HG02571 (cell line): ENCODE results near the gene CDK14.
"Not testable (repeated sequence)": the region's sequence is repeated elsewhere in the genome, so short reads cannot be mapped to it uniquely, and the experiment has no call there.

ENCODE experiments used
- ATAC-seq: cut with Tn5 transposase; IDR thresholded peaks from one replicate; pipeline ENCODE4 v1.9.1; 2021; ENCODE audit warnings: mild to moderate bottlenecking, moderate library complexity; ENCODE audit not compliant: unreplicated experiment

Gene CDK14

DNA sequence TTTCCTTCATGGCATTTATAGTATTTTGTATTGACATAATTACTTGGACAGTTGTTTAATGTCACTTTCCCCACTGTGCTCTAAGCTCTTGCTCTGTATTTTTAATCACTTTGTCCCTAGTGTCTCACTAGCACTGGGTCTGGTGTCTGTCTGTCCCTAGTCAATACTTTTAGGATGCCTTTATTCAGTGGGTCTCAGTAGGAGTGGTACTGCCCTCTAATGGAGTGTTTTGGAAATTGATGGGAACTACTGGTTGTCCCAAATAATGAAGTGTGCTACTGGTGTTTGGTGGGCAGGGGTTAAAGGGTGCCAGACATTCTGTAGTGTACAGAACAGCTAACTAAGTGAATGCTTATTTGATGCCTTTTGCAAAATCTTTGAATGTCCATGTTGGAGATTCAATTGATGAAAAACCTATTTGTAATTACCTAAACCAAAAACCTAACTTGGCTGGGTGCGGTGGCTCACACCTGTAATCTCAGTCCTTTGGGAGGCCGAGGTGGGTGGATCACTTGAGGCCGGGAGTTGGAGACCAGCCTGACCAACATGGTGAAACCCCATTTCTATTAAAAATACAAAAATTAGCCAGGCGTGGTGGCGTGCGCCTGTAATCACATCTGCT, 33.3 kb downstream of the CDK14 start:
- ATAC-seq, result peak; percentile 69

DNA sequence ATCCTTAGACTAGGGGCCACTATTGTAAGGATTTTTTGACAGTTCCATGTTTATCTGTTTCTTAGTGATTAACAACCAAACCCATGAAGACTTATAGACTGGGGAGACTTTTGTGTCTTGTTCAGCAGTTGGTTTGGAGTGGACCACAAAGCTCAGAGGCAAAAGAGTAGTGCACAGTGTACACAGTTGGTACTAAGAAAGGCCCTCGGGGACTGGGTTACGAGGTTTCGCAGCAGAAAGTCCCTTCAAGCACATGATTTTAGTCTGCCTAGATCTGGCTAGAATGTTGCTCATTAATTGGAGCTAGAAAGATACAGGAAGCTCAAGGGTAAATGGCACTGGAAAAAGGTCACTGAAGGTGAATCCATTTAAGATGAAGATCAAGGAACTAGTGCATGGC, 35.4 kb downstream of the CDK14 start:
- no peak for ATAC-seq

GRCh38 chr7:90639683-90640082, 43.6 kb downstream of the CDK14 start:
- not testable (repeated sequence) for ATAC-seq

GRCh38 chr7:90642978-90643377, 46.9 kb downstream of the CDK14 start:
- ATAC-seq, result no peak

GRCh38 chr7:90645784-90646183, 49.7 kb downstream of the CDK14 start:
- ATAC-seq, result no peak

DNA sequence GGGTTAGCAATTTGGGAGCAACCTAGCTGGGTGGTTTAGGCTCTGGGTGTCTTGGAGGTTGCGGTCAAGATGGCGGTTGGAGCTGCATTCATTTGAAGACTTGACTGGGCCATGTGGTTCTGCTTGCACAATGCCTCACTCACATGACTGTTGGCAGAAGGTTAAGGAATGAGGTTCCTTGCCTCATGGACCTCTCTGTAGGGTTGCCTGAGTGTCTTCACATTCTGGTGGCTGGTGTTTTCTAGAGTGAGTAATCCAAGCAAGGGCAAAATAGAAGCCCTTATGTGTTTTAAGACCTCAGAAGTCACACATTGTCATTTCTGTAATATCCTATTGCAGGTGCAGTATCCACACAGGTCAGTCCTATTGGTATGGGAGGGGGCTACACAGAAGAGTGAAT, 52.0 kb downstream of the CDK14 start:
- ATAC-seq, result no peak

- no peak for ATAC-seq
These were observed 52.7 kb downstream of the CDK14 start for GRCh38 chr7:90648834-90649233.

GRCh38 chr7:90654718-90655427, 58.8 kb downstream of the CDK14 start:
- ATAC-seq, result no peak

- ATAC-seq, result no peak
These were observed 59.4 kb downstream of the CDK14 start for GRCh38 chr7:90655566-90655965.

DNA sequence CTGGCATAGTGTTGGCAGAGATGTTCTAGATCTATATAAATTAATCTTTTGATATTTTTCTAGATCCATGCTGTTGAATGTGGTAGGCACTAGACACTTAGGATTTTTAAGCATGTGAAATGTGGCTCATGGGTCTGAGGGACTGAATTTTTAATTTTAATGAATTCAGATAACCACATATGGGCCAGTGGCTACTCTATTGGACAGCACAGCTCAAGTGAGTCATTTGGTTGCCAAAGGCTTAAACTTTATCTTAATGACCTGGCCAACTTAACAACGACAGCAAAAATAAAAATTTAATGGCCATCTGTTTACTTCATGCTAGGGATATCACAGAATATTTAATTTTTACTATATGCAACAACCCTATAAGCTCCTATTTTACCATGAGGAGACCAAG, 61.4 kb downstream of the CDK14 start:
- ATAC-seq, result no peak

- ATAC-seq, result no peak
These were observed 64.0 kb downstream of the CDK14 start for GRCh38 chr7:90660100-90660499.

DNA sequence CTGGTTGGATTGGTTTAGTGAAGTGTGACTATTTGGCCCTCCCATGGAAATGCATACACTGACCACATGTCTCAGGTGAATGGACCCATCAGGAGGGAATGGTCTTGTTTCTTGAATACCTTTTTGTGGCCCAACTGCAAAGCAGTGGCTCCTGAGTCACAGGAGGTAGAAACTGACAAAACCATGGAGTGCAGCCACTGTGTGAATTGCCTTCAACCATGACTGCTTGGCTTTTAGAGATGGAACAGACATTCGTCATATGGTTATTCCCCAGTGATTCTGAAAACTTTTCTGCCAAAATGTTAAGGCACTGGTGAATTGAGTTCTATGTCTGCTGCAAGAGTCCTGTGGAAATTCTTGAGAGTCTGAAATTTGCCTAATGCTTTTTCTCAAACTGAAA, 64.7 kb downstream of the CDK14 start:
- no peak for ATAC-seq

- no peak for ATAC-seq
These were observed 65.4 kb downstream of the CDK14 start for GRCh38 chr7:90661290-90662151.

DNA sequence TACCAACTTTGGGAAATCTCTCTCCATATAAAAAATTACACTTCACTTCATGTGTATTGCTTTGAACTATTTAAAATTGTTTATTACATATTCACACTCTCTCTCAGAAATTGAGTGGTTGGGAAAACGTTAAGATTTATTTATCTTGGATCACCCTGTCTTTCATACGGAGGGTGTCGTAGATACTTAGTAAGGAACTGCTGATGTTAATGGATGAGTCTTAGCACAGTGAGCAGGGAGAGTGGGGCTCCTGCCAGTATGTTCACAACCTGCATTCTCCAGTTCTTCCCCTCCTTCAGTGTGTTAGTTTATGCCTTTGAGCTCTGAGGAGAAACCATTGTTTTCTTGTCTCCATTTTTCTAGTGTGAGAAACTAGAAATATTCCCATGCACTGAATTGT, 67.1 kb downstream of the CDK14 start:
- ATAC-seq, result no peak

GRCh38 chr7:90666186-90666585, 70.1 kb downstream of the CDK14 start:
- no peak for ATAC-seq

DNA sequence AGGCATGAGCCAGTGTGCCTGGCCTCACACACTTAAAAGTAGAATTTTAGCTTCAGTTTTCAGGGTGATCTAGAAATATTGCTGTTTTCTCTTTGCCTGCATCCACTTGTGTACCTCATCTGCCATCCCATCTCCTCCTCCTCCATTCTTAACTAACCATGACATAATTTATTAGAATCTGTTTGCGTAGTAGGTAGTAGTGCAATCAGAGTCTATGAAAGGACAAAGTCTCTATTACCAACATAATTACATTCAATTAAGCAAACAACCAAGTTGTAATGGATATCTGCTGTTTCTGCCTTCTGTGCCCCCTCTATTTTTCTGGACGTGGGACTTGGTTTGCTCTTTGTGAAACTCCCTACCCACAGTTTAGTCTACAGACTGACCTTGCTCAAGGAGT, 72.9 kb downstream of the CDK14 start:
- no peak for ATAC-seq

DNA sequence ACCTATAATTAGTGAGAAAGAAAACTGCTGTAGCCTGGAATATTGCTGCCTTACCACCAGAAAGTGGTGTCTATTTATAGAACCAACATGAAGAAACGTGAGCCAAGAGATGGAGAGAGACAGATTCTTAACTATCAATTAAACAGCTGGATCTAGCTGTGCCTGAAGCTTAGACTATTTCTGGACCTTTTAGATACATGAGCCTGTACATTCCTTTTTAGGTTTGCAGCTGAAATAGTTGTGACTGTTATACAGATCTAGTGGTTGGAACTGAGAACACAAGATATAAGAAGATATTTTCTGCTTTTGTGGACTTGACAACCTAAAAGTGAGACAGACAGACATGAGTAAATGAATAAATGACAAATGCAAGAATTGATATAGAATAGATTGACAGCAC, 73.4 kb downstream of the CDK14 start:
- no peak for ATAC-seq

DNA sequence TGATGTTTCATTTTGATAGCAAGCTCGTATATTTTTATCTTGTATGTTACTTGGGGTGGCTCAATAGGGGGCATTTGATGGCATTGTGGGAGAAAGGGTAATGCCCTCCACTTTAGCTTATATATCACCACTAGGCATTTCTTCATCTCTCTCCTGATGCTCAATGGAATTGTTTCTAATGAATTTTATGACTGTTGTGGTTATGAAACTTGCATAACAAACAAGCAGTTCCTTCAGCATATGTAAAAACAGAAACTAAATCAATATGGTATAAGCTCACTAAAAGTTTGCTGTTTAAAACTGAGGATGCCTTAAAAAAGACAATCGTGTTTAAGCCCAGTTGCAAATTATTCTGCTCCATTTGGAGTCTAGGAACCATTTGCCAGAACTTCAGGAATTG, 75.5 kb downstream of the CDK14 start:
- ATAC-seq, result no peak

- no peak for ATAC-seq
These were observed 76.1 kb downstream of the CDK14 start for GRCh38 chr7:90672210-90672609.

GRCh38 chr7:90674625-90675024, 78.5 kb downstream of the CDK14 start:
- ATAC-seq, result no peak

DNA sequence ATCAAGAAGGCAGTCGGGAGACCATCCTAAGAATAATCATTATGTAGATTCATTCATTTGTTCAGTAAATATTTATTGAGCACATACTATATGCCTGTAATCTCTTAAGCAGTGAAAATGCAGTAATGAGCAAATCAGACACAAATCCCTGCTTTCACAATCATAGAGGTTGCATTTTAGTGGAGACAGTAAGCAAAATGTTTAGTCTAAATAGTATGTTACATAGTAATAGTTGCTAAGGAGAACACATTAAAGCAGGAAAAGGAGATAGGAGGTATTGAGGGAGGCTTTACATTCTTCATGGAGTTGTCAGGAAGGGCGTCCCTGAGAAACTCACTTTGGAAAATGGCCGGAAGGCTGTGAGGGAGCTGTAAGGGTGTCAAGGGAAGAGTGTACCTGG, 79.9 kb downstream of the CDK14 start:
- ATAC-seq, result no peak
